Ovary (tissue), 9 donors: ENCODE data around the gene MYRIP. TPM values are rescaled to one million over a fixed set of nuclear protein-coding genes. Genes with fewer than 3 reads are reported as not detected.
A peak's percentile ranks its signal among the peaks of the same experiment; 100 is the strongest.

Experiments used
- DNase-seq, 5 donors: peaks; one replicate each; pipeline ENCODE4 v3.0.0-alpha.2; 2019 to 2020
- H3K27ac ChIP-seq, 2 donors: fragments of 200-600 bp; one replicate each; pipeline versions ENCODE4 v1.5.1 to v1.8.0; 2019 to 2022
- H3K27me3 ChIP-seq: fragments of 200-600 bp; one replicate; pipeline ENCODE4 v1.8.0; 2022
- H3K36me3 ChIP-seq: fragments of 200-600 bp; sonication (generic); one replicate; pipeline ENCODE4 v1.5.1; 2019
- H3K4me1 ChIP-seq: one replicate; pipeline ENCODE4 v1.8.1; 2013; ENCODE audit warnings: mild to moderate bottlenecking, moderate library complexity; ENCODE audit not compliant: insufficient read depth
- H3K4me3 ChIP-seq: fragments of 200-600 bp; sonication (generic); one replicate; pipeline ENCODE4 v1.5.1; 2017
- H3K9me3 ChIP-seq, 2 donors: fragments of 200-600 bp in 1 of 2; sonication (generic) in 1 of 2; one replicate each; pipeline versions ENCODE4 v1.5.1 to v1.8.1; 2013 to 2019; ENCODE audit warnings: mild to moderate bottlenecking in 1 of 2, moderate library complexity in 1 of 2
- CTCF ChIP-seq, 3 donors: fragments of 450-650 bp in 2 of 3; fragments of 200-600 bp in 1 of 3; IDR thresholded peaks; one replicate each; pipeline versions ENCODE4 v1.5.1 to v1.8.0; 2016 to 2022; ENCODE audit warnings: antibody characterized with exemption in 3 of 3, mild to moderate bottlenecking in 1 of 3
- EP300 ChIP-seq: sonication (generic); formaldehyde crosslinking; IDR thresholded peaks from one replicate; pipeline ENCODE4 v1.6.1; 2017; ENCODE audit warnings: antibody characterized with exemption
- POLR2A ChIP-seq: fragments of 450-650 bp; IDR thresholded peaks from one replicate; pipeline ENCODE4 v1.6.1; 2017; ENCODE audit warnings: antibody characterized with exemption, mild to moderate bottlenecking, moderate library complexity
- WGBS, 3 donors: extraction: QIAGEN DNeasy Blood & Tissue Kit in 1 of 3; methylation state at CpG; one replicate each; pipeline versions ENCODE4 v1.1.5 to v1.1.7; 2013 to 2017; 5-methylcytosine and 5-hydroxymethylcytosine counted together
- intact Hi-C, 4 donors: fragments of 100-400 bp; cut with DNase I; formaldehyde crosslinking; loops; one replicate each; pipeline versions ENCODE4 v1.11.0 to v1.15.1; 2022 to 2023
- polyA plus RNA-seq, 2 donors: library from polyadenylated mRNA; stranded (reverse); fragments of 200-250 nt in 1 of 2; fragments of 350-450 nt in 1 of 2; fragmentation: Illumina TruSeq in 1 of 2; extraction: RNeasy Lipid Tissue Mini Kit (QIAGEN cat#74804) in 1 of 2; gene quantifications; one replicate each; pipeline ENCODE4 v1.2.3, GENCODE V29; 2013 to 2014
- total RNA-seq, 7 donors: library from RNA; depleted of rRNA in 2 of 7; stranded (reverse); fragments of >200 nt in 2 of 7; fragmentation: NEBNext Ultra II Directional in 3 of 7; extraction: Animal tissue kit (Norgen Biotek cat#: 25700) in 3 of 7; gene quantifications; one replicate each; pipeline versions ENCODE4 v1.1.0 to v1.2.4, GENCODE V29; 2016 to 2023
- donor health status: DM: no; HTN: no; CAD: no; lungs with moderate emphysema.
- donor health status: DM: no; HTN: no; CAD: no.
- donor health status: Bipolar disorder and iron deficiency.
- donor health status: DM: yes; HTN: yes; CAD: no.
- donor health status: DM: no; HTN: no; CAD: no.
- donor health status: DM: yes; HTN: yes; CAD: no.

MYRIP gene
- total and polyA plus RNA-seq, 9 donors, result 2.8 to 8.4 (median 4.5) TPM

GRCh38 chr3:39961230-39961629 is 151.8 kb downstream of the MYRIP start:
- Histone ChIP-seq H3K4me1 (peaks cover 12% of the 10 kb centered on the region), H3K27me3 (no peaks in the 10 kb centered on the region), H3K9me3 (no peaks in the 10 kb centered on the region), H3K36me3 (no peaks in the 10 kb centered on the region), H3K4me3 (no peak overlapping the region), H3K27ac (peak overlapping the region in 1 of 2 donors; percentile 9)
- DNase-seq, result peak in 1 of 5 donors; percentile 23
- TF ChIP-seq POLR2A (no peak), CTCF (IDR thresholded peaks at IDR 0.05) (no peak), EP300 (no peak)
- intact Hi-C loops, result no loop called here
- 4 to 19% (median 9%) methylated on average over 4 of the region's 4 CpGs for WGBS, 3 donors

GRCh38 chr3:39962581-39962980 is 153.2 kb downstream of the MYRIP start:
- TF ChIP-seq CTCF (IDR thresholded peaks at IDR 0.05) (no peak), POLR2A (no peak), EP300 (no peak)
- H3K4me1 ChIP-seq, result peaks cover 12% of the 10 kb centered on the region
- 12 to 16% (median 13%) methylated on average over 1 of the region's 1 CpG for WGBS, 3 donors
- H3K9me3 ChIP-seq, result no peaks in the 10 kb centered on the region
- peak in 1 of 5 donors; percentile 25 for DNase-seq
- no peak overlapping the region for H3K27ac ChIP-seq
- no peaks in the 10 kb centered on the region for H3K36me3 ChIP-seq
- no peak overlapping the region for H3K4me3 ChIP-seq
- H3K27me3 ChIP-seq, result no peaks in the 10 kb centered on the region
- intact Hi-C loops, result no loop called here

- H3K27me3 ChIP-seq, result no peaks in the 10 kb centered on the region
- TF ChIP-seq POLR2A, result no peak
- TF ChIP-seq CTCF (IDR thresholded peaks at IDR 0.05), result no peak
- no peak for TF ChIP-seq EP300
- no peak overlapping the region for H3K4me3 ChIP-seq
- H3K27ac ChIP-seq, result no peak overlapping the region
- no peaks in the 10 kb centered on the region for H3K9me3 ChIP-seq
- peaks cover 10% of the 10 kb centered on the region for H3K4me1 ChIP-seq
- no peak for DNase-seq
- no peaks in the 10 kb centered on the region for H3K36me3 ChIP-seq
- intact Hi-C loops, result no loop called here
Observed at GRCh38 chr3:39965461-39965860, 156.1 kb downstream of the MYRIP start.

- H3K4me1 ChIP-seq, result peaks cover 8% of the 10 kb centered on the region
- no peak for TF ChIP-seq POLR2A
- TF ChIP-seq EP300, result no peak
- no peak for TF ChIP-seq CTCF (IDR thresholded peaks at IDR 0.05)
- no peak for DNase-seq
- intact Hi-C loops, result no loop called here
- WGBS, 3 donors, result 48 to 64% (median 55%) methylated on average over 2 of the region's 2 CpGs
- H3K36me3 ChIP-seq, result no peaks in the 10 kb centered on the region
- no peaks in the 10 kb centered on the region for H3K27me3 ChIP-seq
- H3K27ac ChIP-seq, result no peak overlapping the region
- H3K4me3 ChIP-seq, result no peak overlapping the region
- no peaks in the 10 kb centered on the region for H3K9me3 ChIP-seq
Observed at GRCh38 chr3:39965997-39966396, 156.6 kb downstream of the MYRIP start.

- Histone ChIP-seq H3K27me3 (no peaks in the 10 kb centered on the region), H3K36me3 (no peaks in the 10 kb centered on the region), H3K4me1 (no peaks in the 10 kb centered on the region), H3K4me3 (no peak overlapping the region), H3K9me3 (no peaks in the 10 kb centered on the region), H3K27ac (no peak overlapping the region)
- no peak for TF ChIP-seq CTCF (IDR thresholded peaks at IDR 0.05)
- no peak for TF ChIP-seq EP300
- no peak for TF ChIP-seq POLR2A
- 79 to 82% (median 80%) methylated on average over 2 of the region's 2 CpGs for WGBS, 3 donors
- no peak for DNase-seq
- intact Hi-C loops, result no loop called here
Observed at GRCh38 chr3:39970982-39971381, 161.6 kb downstream of the MYRIP start.
